Bladder microvascular endothelial cell (primary cell): ENCODE data around the gene REXO2. TPM values are rescaled to one million over a fixed set of nuclear protein-coding genes. Genes with fewer than 3 reads are reported as not detected.

Experiments used
- total RNA-seq: library from RNA; depleted of rRNA; stranded (reverse); fragments of >200 nt; gene quantifications from 2 replicates; pipeline ENCODE4 v1.2.3, GENCODE V29; 2014

Gene REXO2
- 97.5 and 140 TPM in 2 replicates for total RNA-seq

DNA sequence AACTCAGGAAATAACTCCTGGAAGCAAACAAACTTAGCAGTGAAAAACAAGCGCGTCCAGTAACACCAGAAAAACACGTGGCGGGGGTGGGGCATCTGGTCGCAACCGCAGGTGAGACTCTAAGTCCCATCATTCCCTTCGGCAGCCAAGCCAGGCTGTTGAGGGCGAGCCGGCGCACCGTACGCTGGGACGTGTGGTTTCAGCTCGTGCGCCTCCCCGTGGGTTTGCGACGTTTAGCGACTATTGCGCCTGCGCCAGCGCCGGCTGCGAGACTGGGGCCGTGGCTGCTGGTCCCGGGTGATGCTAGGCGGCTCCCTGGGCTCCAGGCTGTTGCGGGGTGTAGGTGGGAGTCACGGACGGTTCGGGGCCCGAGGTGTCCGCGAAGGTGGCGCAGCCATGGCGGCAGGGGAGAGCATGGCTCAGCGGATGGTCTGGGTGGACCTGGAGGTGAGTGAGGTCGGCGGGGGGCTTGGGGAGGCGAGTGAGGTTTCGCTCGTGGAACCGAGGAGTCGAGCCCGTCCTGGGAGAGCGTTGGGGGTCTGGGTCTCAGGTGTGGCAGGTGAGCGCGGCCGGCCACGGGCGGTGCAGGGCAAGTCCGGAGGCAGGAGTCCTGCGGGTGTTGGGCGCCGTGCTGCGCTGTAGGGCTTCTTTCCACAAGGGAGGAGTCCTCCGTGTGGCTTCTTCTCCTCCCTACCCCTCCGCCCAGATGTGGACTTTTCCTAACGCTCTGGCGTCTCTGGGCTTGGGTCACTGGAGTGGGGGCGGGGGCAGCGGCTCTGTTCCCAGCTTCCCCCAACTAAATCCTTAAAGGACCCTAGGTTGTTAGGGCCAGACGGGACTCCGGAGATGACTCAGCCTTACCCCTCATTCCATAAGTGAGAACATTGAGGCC is at the start of gene REXO2:
Gene REXO2, plus strand, starts transcription at position 239 of the 892 bp plus-strand sequence. Its CDS starts 62 bp downstream, at position 301.

DNA sequence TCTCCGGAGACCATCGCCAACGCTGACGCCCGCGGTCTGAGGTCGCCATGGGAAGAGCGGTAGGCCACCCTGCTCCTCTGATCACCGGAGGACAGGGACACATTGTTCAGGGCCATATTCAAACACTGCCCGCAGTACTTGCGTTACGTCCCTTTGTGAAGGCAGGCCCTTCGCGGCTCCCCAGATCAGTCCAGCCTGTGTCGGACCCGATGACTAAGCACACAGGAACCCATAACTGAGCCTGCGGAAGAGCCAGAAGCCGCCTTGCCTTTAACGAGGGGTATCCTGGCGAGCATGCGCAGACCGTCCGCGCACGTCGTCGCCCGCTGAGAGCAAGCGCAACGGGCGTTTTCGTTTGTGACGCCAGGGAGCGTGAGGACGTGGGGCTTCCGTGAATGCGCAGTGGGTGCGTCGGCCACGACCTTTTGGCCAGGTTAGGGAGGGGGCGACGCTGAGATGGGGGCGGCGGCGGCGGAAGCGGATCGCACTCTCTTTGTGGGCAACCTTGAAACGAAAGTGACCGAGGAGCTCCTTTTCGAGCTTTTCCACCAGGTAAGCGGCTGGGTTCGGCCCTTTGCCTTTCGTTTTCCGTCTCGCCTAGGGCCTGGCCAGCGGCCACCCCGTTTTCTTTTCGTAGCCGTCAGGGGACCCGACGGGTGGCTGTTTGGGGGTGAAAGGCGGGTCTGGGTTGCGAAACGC is 38.9 kb upstream of the REXO2 start, which contains the start of the genes C11orf71 and RBM7:
Gene C11orf71, minus strand, starts transcription at position 296 of the 699 bp plus-strand sequence. Its CDS starts 180 bp downstream, at position 116.
Gene RBM7, plus strand, starts transcription at position 451 of the 699 bp plus-strand sequence. Its CDS starts 6 bp downstream, at position 457.

Other genes with a start within 250 kb of the REXO2 start
- 188 and 288 TPM in 2 replicates for gene NNMT, start 143.1 kb upstream of the REXO2 start, total RNA-seq
- gene C11orf71, start 39.0 kb upstream of the REXO2 start, total RNA-seq = 3.2 and 3.8 TPM in 2 replicates
- 29.5 and 72.8 TPM in 2 replicates for gene RBM7, start 38.8 kb upstream of the REXO2 start, total RNA-seq
- under 0.01 TPM in 1 of 2 replicates, not detected in the other for gene NXPE1, start 120.4 kb downstream of the REXO2 start, total RNA-seq
- not detected in 2 replicates for gene NXPE4, start 156.3 kb downstream of the REXO2 start, total RNA-seq
- gene NXPE2, start 239.1 kb downstream of the REXO2 start, total RNA-seq = not detected in 2 replicates